GM19455 (cell line): Measurements from ENCODE around the gene CWC15.
"Not testable (repeated sequence)": the region's sequence is repeated elsewhere in the genome, so short reads cannot be mapped to it uniquely, and the experiment has no call there.

Source experiments
- ATAC-seq: cut with Tn5 transposase; IDR thresholded peaks from one replicate; pipeline ENCODE4 v1.9.1; 2021; ENCODE audit not compliant: unreplicated experiment

Gene CWC15

GRCh38 chr11:94956963-94957362 is 16.4 kb downstream of the CWC15 start:
- ATAC-seq = no peak

- ATAC-seq = no peak
Observed at GRCh38 chr11:94954753-94955152, 18.6 kb downstream of the CWC15 start.

- ATAC-seq = no peak
Observed at GRCh38 chr11:94948070-94948617, 25.2 kb downstream of the CWC15 start.

GRCh38 chr11:94946812-94947211 is 26.5 kb downstream of the CWC15 start:
- no peak for ATAC-seq

- ATAC-seq = no peak
Observed at GRCh38 chr11:94941131-94941530, 32.2 kb downstream of the CWC15 start.

- ATAC-seq = no peak
Observed at GRCh38 chr11:94939346-94939745, 34.0 kb downstream of the CWC15 start.

- ATAC-seq = no peak
Observed at GRCh38 chr11:94938095-94939055, 35.0 kb downstream of the CWC15 start.

- no peak for ATAC-seq
Observed at GRCh38 chr11:94934846-94935245, 38.5 kb downstream of the CWC15 start.

- ATAC-seq = no peak
Observed at GRCh38 chr11:94934362-94934761, 39.0 kb downstream of the CWC15 start.

- no peak for ATAC-seq
Observed at GRCh38 chr11:94933223-94934130, 39.9 kb downstream of the CWC15 start.

GRCh38 chr11:94932503-94932902 is 40.9 kb downstream of the CWC15 start:
- no peak for ATAC-seq

GRCh38 chr11:94932072-94932471 is 41.3 kb downstream of the CWC15 start:
- not testable (repeated sequence) for ATAC-seq

- ATAC-seq = no peak
Observed at GRCh38 chr11:94928117-94928990, 45.0 kb downstream of the CWC15 start.

GRCh38 chr11:94926698-94927237 is 46.6 kb downstream of the CWC15 start:
- no peak for ATAC-seq

- no peak for ATAC-seq
Observed at GRCh38 chr11:94926271-94926625, 47.1 kb downstream of the CWC15 start.

GRCh38 chr11:94925422-94926270 is 47.7 kb downstream of the CWC15 start:
- ATAC-seq = no peak

GRCh38 chr11:94924612-94925011 is 48.7 kb downstream of the CWC15 start:
- no peak for ATAC-seq

- no peak for ATAC-seq
Observed at GRCh38 chr11:94924171-94924572, 49.2 kb downstream of the CWC15 start.

- no peak for ATAC-seq
Observed at GRCh38 chr11:94923004-94923334, 50.4 kb downstream of the CWC15 start.
